ENCODE measurements around the gene NCBP2L.
A peak's percentile ranks its signal among the peaks of the same experiment; 100 is the strongest.

The NCBP2L gene

GRCh38 chrX:107818900-107819521 lies 41.5 kb downstream of the NCBP2L start:
- DNase-seq: no peak

GRCh38 chrX:107823042-107823441 lies 45.5 kb downstream of the NCBP2L start:
- DNase-seq: no peak

- DNase-seq: no peak
Measured at GRCh38 chrX:107823456-107823855, 45.9 kb downstream of the NCBP2L start.

- peak; percentile 48 for DNase-seq
Measured at GRCh38 chrX:107825698-107826237, 48.2 kb downstream of the NCBP2L start, which contains the start of gene MID2. TSS of gene MID2 (plus strand) at chrX:107825866. CDS start at chrX:107826427, 561 bp downstream.

GRCh38 chrX:107826238-107827029 lies 48.9 kb downstream of the NCBP2L start:
- DNase-seq: peak; percentile 31

GRCh38 chrX:107827030-107827831 lies 49.7 kb downstream of the NCBP2L start:
- peak; percentile 0 for DNase-seq

- DNase-seq: no peak
Measured at GRCh38 chrX:107827852-107828251, 50.3 kb downstream of the NCBP2L start.

- no peak for DNase-seq
Measured at GRCh38 chrX:107829878-107830277, 52.3 kb downstream of the NCBP2L start.

GRCh38 chrX:107831071-107831730 lies 53.7 kb downstream of the NCBP2L start:
- DNase-seq: no peak

GRCh38 chrX:107834275-107835201 lies 57.0 kb downstream of the NCBP2L start:
- DNase-seq: no peak

- no peak for DNase-seq
Measured at GRCh38 chrX:107836958-107837357, 59.4 kb downstream of the NCBP2L start.

GRCh38 chrX:107840971-107841370 lies 63.4 kb downstream of the NCBP2L start:
- DNase-seq: no peak

- no peak for DNase-seq
Measured at GRCh38 chrX:107842715-107843400, 65.3 kb downstream of the NCBP2L start.

Data from CD4-positive, alpha-beta T cell treated with Interleukin-4 for 4 hours (primary cell).